C4-2B (cell line): ENCODE results near the gene PGAP3.

ENCODE experiments used
- H3K27ac ChIP-seq: fragments of 450-650 bp; 2 replicates; pipeline ENCODE4 v1.5.1; 2017
- CTCF ChIP-seq: fragments of 450-650 bp; conservative IDR thresholded peaks from 2 replicates; pipeline ENCODE4 v1.5.1; 2017; ENCODE audit warnings: mild to moderate bottlenecking
- ZFX ChIP-seq: fragments of 450-650 bp; IDR thresholded peaks from 2 replicates; pipeline ENCODE4 v1.6.1; 2017

Gene PGAP3

GRCh38 chr17:39621523-39622379 lies 66.1 kb downstream of the PGAP3 start:
- TF ChIP-seq CTCF (peak; percentile 100), ZFX (no peak)
- no peak overlapping the region for H3K27ac ChIP-seq
